ENCODE data around the gene PCSK6.

The PCSK6 gene

DNA sequence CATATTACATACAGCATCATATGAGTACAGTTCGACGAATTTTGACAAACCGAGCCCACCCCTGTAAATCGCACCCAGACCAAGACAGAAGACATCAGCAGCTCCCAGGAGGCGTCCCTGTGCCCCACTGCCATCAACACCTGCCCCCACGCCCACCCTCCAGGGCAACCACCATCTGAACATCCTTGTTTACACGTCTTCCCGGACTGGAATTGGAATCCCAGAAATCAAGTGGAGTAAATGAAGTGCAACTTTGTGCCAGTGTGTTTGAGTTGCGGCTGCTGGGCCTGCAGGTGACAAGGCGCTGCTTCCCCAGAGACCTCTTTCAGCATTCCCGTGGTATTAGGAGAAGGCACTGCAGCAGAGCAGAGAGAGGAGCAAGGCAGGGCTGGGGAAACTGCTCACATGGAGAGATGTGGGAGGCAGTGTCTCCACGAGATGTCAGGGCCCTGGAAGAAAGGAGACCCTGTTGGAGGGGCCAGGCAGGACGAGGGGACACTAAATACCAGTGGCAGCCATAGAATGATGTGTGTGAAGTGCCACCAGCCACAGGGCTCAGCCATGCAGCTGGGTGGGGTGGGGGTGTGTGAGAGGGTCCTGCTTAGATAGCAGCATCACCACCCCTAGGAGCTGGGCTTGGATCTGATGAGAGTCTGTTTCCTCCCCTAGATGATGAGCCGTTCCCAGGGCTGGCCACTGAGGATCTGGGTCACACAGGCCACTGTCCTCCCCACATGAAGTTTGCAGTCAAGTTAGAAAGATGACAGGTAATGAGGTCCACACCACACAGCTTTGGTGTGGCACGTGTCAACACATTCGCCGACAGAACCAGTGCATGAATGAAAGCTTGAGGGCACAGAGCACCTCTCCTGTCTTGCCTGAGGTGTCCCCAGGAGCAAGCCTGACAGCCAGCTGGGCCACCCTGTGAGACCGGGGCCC lies 33.4 kb upstream of the PCSK6 start:
- no peak for DNase-seq

DNA sequence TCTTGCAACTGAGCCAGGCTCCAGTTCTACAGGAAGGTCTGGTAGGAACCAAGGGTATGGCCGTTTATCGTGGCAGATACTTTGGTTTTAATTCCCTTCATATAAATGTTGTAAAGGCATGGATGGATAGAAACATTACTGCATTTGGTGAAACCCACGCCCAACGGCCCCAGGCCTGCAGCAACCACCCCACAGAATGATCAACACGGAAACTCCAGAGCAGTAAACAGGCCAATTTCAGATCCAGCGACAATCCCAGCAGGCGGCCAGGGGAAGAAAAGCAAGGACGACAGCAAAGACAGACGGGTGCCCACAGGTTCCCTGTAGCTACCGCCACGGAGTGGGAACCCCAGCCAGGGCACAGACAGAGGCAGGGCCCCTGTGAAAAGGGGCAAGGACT lies 32.6 kb upstream of the PCSK6 start:
- DNase-seq: no peak

DNA sequence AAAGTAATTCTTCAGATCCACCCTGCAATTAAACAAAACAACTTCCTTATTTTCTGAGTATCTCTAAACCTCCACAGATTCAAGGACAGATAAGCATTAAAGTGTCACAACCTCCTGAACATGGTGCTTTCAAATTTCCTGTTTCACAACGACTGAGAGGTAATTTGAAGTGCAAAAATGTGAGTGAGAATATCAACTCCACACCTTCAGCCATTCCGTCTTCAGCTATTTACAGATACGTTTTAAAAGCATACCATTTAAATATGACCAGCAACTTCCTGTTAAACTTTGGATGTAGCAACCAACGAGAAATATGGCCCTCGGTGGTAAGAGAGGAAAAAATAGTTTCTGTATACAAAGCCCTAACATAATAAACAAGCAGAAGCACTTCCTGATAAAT lies 32.1 kb upstream of the PCSK6 start:
- no peak for DNase-seq

DNA sequence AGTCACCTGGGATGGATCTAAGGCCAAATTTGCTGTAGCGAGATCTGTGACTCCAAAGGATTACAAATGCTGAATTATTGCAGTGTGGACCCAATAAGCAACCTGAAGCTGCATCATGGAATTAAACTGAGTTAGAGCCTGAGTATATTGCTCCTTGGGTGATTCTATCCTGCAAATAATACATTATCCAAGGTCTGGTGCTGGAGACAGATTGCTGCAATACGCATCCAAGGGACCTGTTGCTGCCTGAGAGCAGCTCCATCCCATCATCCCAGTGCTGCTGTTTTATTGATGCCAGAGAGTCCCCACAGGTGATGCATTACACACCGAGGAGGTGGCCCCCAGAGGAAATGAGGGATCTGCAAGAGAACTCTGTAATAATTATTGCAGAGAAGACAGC lies 31.6 kb upstream of the PCSK6 start:
- DNase-seq: no peak

DNA sequence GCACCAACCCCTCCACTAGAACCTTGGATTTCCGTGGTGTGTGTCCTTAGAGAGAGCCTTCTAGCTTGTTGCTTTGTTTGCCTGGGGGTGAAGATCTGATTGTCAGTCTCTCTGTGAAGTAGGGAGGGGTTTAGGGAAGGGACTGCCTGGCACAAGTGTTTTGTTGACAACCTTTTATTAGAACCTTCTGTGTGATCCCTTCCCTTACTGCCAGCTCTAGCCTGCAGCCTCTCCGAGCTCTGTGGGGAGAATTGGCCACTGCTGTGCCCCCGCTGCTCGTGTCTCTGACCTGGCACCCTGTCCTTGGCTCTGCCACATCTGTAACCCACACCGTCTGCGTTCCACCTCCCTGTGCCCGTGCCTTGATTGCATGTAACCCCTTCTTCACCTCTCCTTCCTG lies 30.9 kb upstream of the PCSK6 start:
- DNase-seq: no peak

DNA sequence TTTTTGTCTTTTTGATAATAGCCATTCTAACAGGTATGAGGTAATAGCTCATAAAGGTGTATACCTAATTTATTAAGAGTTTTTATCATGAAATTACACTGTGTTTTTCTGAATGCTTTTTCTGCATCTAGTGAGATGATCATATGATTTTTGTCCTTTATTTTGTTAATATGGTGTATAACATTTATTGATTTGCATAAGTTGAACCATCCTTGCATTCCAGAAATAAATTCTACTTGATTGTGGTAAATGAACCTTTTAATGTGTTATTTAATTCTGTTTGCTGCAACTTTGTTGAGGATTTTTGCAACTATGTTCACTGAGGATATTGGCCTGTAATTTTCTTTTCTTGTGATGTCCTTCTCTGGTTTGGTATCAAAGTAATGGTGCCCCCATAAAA lies 28.0 kb upstream of the PCSK6 start:
- DNase-seq: no peak

DNA sequence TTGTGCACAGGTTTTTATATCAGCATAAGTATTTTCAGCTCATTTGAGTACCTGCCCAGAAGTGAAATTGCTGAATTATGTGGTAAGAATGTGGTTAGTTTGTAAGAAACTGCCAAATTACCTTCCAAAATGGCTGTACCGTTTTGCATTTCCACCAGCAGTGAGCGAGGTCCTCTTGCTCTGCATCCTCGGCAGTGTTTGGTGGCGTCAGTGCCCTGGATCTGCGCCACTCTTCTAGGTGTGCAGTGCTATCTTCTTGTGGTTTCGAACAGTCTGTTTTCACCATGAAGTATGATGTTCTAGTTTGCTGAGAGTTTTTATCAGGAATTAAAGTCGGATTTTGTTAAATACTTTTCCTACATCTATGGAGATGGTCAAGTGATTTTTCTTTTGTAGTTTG lies 24.8 kb upstream of the PCSK6 start:
- DNase-seq: no peak

DNA sequence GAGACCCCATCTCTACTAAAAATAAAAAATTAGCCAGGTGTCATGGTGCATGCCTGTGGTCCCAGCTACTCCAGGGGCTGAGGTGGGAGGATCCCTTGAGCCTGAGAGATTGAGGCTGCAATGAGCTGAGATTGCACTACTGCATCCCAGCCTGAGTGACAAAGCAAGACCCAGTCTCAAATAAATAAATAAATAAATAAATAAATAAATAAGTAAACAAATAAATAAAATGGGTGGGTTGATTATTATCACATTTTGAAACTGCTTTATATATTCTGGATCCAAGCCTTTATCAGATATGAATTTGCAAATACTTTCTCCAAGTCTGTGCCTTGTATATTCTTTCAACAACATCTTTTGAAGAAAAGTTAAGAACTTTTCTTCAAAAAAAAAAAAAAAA lies 22.2 kb upstream of the PCSK6 start:
- DNase-seq: no peak

DNA sequence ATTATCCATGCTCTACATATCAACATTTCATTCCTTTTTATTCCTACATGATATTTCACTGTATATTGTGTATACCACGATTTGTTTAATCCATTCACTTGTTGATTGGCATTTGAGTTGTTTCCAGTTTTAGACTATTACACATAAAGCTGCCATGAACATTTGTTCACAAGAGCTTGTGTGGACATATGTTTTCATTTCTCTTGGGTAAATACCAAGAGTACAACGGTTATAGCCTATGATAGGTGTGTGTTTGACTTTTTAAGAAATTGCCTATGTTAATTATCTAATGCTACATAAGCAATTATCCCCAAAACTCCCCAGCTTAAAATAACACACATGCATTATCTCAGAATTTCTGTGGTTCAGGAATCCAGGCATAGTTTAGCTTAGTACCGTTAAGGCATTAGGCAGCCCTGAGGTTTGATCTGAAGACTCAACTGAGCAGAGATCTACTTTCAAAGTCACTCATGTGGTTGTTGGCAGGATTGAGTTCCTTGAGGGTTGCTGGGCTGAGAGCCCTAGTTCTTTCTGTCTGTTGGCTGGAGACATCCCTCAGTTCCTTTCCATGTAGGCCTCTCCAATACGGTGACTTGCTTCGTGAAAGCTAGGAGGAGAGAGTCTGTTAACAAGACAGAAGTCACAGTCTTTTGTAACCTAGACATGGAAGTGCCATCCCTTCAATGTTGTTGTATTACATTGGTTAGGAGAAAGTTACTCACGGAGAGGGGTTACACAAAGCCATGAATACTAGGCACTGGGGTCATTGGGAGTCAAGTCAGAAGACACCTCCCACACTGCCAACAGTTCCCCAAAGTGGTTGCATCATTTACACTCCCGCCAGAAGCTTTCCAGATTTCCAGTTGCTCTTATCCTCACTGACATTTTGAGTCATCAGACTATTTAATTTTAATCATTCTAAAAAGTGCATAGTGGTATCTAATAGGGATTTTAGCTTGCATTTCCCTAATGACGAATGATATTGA lies 21.0 kb upstream of the PCSK6 start:
- no peak for DNase-seq

DNA sequence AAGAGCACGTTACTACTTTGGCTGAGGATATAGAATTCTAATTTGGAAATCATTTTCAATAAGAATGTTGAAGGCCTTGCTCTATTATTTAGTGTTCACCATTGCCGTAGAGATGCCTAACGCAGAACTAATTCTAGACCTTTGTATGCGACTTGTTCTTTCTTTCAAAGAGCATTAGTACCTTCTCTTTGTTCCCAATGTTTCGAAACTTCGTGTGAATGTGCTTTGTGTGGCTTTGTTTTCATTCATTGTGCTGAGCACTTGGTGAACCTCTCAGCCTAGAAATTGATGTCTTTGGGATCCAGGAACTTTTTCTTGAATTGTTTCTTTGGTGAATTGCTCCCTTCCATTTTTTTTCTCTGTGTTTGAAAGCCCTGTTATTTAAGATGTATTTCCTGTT lies 19.8 kb upstream of the PCSK6 start:
- no peak for DNase-seq

DNA sequence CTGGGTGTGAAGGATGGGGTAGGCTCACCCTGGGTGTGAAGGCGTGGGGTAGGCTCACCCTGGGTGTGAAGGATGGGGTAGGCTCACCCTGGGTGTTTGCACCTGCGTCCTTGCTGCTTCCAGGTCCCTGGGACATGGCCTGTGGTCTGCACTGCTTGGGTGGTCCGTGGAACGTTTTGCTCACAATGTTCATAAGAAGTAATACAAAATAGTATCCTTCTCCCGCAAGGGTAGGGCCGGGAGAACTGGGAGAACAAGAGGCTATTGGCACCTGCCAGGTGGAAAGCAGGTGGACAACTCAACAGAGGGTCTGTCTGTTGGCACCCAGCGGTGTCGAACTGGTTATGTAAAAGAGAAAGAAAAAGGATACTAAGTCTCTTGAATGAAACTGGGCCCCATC lies 17.0 kb upstream of the PCSK6 start:
- DNase-seq: no peak

DNA sequence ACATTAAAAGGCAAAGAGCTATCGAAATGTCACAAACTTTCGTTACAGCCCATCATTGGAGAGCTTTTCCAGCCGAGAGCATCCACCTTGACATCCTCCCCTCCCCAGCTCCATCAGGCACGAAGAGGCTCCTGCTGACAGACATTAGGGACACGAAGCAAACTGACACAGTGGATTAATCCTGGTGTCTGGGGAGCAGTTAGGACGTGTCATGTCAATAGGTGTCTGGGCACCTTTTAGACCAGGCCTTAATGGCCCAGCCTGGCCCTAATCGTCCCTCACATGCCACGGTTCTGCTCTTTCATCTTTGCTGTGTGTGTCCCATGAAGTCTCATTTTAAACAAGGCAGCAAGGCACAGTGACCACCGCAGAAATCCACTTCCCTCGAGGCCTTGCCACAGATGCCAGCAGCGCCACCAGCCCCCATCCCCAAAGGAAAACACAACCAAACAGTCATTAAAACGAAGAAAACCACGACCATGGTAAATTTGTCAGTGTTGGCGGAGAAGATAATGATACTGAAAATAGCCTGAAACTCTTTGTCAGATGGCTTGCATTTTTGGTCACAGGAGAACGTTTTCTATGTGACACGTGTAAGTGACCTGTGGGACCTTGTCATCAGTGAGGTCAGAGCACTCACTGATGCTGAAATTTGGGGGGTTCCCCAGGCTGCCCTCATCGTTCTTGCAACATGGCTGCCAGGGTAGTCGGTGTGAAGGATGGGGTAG lies 16.3 kb upstream of the PCSK6 start:
- no peak for DNase-seq

DNA sequence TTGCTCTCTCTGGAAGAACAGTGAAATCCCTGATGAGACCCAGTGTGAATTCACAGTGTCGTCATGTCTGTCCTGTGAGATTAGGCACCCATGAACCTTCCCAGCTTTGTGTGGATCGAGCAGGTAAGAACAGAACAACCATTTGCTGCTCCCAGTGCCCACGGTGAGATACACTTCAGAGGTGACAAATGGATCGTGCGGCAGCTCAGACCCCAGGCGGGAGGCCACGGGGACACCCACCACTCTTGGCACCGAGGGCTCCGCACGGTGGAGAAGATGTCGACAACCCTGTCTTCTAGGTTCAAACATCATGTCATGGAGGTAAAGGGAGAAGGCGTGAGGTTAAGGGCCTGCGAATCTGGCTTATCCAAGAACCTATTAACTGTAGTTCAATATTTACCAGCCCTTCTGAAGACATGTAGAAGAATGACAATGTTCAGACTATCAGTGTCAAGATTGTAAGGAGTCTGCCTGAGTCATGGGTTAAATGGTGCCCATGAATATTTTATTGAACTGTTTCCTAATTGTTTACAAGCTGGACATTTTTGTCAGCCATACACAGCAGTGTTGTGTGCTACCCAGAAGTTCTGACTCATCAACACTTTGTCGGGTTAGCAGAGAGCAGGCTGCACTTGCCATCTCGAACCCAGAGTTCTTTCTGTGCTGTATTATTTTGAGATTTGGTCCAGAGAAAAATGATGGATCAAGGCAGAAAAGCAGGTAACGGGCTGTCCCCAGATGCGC lies 15.5 kb upstream of the PCSK6 start:
- no peak for DNase-seq

DNA sequence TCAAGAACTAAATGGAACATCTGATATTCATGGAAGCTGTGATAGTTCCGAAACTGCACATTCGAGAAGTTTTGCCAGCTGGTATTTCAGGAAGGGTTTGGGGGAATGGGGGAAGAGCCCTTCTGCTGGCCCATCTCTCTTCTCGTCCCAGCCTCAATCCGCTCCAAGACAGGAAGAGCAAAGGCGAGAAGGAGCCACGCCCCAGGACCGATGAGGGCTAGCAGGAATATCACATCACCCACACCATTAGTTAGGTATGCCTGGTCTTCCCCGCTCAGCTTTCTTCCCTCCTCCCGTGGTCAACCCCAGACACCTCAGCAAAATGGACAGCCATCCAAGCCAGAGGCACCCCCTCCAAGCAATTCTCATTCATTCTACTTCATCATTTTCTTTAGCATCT lies 14.9 kb upstream of the PCSK6 start:
- DNase-seq: no peak

DNA sequence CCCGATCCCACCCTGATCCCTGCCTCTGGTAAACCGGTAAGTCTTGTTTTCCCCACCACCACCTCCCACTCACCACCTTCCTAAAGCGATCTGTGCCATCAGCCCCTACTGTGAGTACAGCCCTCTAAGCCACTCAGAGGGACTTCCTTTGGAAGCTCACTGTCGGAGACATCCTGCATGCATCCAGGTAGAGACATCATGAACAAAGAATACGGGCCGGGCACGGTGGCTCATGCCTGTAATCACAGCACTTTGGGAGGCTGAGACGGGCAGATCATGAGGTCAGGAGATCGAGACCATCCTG lies 13.7 kb upstream of the PCSK6 start:
- no peak for DNase-seq

DNA sequence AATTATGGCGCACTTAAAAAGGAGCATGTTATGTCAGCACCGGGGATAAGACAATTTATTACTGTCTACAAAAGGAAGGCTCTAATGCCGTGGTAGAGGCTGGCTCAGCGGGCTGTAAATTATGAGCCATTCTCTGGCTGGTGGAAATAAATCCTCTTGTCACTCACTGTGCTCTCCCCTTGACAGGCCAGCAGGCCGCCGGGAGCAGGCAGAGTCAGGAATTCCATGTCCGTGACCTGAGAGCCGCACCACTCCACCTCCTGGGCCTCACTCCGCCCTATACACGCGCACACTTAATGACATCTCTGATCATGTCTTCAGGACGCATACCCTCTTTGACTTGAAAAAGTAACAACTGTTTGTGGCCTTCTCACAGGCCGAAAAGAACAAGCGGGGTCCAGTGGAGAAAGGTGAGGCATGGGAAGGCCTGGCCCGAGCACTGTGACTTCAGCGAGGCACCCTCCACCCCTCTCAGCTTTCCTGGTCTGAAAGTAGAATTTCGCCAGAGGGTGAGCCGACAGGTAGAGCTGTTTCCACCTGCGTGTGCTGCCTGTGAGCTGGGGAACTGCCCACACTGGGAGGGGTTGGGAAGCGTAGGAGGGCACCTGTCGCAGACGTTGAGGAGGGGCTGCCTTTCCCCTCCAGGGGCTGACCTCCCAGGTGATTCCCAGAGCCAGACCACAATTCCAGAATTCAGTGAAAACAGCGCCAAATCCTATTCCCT lies 13.2 kb upstream of the PCSK6 start:
- DNase-seq: no peak

DNA sequence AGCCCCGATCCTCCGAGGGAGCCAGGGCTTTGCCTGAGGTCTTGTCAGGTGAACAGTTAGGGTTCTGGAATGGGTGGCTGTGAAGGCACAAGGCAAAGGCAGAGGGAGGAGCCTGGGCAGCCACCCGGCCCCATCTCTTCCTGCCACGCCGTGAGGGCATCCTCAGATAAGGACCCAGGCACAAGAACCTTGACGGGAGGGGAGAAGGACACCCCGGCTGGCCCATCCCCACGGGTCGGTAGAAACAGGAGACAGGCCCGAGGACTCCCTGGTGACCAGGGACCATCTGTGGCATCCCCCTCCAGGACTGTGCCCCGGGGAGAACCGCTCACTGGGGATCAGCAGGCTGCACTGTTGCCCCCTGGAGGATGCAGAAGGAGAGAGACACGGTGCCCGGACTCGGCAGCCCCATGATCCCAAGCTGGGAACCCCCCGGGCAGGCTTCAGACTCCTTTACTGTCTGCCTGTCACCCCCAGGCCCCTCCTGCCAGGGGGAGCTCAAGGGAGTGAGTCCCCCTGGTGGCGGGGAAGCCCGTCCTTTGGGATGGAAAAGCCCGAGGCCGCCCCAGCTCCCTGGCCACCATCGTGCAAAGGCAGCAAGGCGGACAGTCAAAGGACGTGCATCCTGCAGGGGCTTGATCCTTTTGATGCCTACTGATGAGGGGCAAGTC lies 12.3 kb upstream of the PCSK6 start:
- DNase-seq: no peak

DNA sequence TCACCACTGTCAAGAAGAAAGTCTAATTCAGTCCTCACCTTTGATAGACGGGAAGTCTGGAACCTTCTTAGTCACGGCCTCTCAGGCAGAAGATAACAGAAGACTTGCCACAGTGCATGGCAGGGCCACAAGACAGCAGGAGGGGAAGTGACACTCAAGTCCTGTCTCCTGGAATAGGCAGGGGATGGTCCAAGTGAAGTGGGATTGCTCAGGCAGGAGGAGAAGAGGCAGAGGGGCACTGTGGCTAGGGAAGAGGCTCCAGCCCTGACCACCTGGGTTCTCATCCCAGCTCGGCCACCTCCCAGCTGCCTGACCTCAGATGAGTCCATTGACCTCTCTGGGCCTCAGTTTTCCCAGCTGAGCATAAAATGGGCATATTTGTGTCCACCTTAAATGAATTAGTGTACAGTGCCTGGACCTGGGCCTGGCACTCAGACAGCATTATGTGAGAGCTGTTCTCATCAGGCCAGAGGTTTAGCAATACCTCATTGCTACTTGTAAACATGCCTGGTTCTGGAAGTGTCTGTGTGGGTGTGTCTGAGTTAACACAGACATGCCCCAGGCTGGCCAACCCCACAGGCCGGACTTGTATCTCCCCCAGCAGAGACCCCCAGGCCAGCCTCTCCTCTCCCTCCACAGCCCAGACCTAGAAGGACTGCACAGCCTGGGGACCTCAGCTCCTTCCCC lies 11.5 kb upstream of the PCSK6 start:
- no peak for DNase-seq

DNA sequence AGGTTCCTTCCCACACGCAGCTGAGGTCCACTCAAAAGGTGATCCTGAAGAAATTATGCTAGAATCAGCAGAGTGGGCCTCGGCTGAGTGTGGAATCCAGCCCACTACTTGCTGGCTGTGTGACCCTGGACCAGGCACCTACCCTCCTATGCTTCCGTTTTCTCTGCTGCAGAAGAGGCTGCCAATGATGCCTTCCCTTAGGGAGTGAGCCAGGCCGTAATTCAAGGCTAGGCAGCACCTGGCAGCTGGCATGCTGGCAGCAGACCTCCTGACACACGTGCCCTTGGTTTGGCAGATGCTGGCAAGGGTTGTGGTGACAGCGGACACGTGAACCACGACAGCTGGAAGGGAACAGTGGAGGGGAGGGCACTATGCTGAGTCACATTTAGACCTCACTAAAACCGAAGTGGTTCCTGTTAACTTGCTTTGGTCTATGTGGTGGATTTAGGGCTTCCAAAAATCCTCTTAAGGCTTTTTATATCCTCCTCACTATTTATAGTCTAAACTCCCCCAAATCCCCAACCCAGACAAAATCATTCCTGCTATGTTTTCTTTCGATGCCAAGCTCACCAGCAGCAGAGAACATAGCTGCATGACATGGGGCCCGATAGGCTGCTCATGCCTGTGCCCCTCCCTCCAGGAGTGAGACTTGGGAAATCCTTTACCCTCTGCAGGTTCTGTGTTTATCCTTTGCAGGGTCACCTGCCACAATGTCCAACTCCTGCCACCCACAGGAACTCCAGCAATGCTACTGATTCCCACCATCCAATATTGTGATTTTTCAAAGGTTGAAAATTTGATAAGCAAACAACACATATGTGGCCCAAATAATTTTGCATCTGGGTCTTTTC lies 10.6 kb upstream of the PCSK6 start:
- DNase-seq: no peak
